ENCODE measurements around the gene DNASE1L2.

DNASE1L2 gene

GRCh38 chr16:2204416-2205103 is 31.7 kb upstream of the DNASE1L2 start:
- DNase-seq, result no peak

GRCh38 chr16:2205104-2205966 is 30.9 kb upstream of the DNASE1L2 start, which contains the start of gene MLST8:
Gene MLST8 (plus strand): TSS chr16:2205454. CDS start chr16:2206086, 632 bp downstream.
- peak; percentile 93 for DNase-seq

GRCh38 chr16:2205967-2206313 is 30.3 kb upstream of the DNASE1L2 start:
- DNase-seq, result no peak

GRCh38 chr16:2206420-2206779 is 29.8 kb upstream of the DNASE1L2 start:
- DNase-seq, result peak; percentile 39

- DNase-seq, result no peak
These were observed 29.3 kb upstream of the DNASE1L2 start for GRCh38 chr16:2206780-2207433.

- no peak for DNase-seq
These were observed 28.4 kb upstream of the DNASE1L2 start for GRCh38 chr16:2207872-2208271.

- peak; percentile 43 for DNase-seq
These were observed 27.9 kb upstream of the DNASE1L2 start for GRCh38 chr16:2208308-2208707.

- no peak for DNase-seq
These were observed 27.5 kb upstream of the DNASE1L2 start for GRCh38 chr16:2208772-2209171.

- no peak for DNase-seq
These were observed 26.8 kb upstream of the DNASE1L2 start for GRCh38 chr16:2209258-2210008.

GRCh38 chr16:2210009-2210332 is 26.3 kb upstream of the DNASE1L2 start:
- no peak for DNase-seq

GRCh38 chr16:2210386-2211365 is 25.6 kb upstream of the DNASE1L2 start, which contains the start of gene BRICD5:
Gene BRICD5 (minus strand): TSS chr16:2210863. CDS start chr16:2210833, 30 bp downstream.
- DNase-seq, result no peak

- DNase-seq, result no peak
These were observed 24.3 kb upstream of the DNASE1L2 start for GRCh38 chr16:2211923-2212347.

- peak; percentile 28 for DNase-seq
These were observed 23.6 kb upstream of the DNASE1L2 start for GRCh38 chr16:2212362-2213324.

GRCh38 chr16:2213817-2214718 is 22.2 kb upstream of the DNASE1L2 start:
- DNase-seq, result peak; percentile 64

GRCh38 chr16:2214719-2214968 is 21.6 kb upstream of the DNASE1L2 start, which contains the start of gene PGP:
Gene PGP (minus strand): TSS chr16:2214840. CDS start chr16:2214777, 63 bp downstream.
- DNase-seq, result no peak

GRCh38 chr16:2216330-2216729 is 19.9 kb upstream of the DNASE1L2 start:
- no peak for DNase-seq

- DNase-seq, result peak; percentile 100
These were observed 12.9 kb upstream of the DNASE1L2 start, which contains the start of gene E4F1 for GRCh38 chr16:2223221-2223941. Gene E4F1 (plus strand): TSS chr16:2223591. CDS start chr16:2223614, 23 bp downstream.

GRCh38 chr16:2223942-2224486 is 12.2 kb upstream of the DNASE1L2 start:
- DNase-seq, result peak; percentile 73

All from NCI-H69 (cell line).